IPS DF 4.7 (cell line): ENCODE measurements around the gene TXNDC2.

ENCODE experiments used
- DNase-seq: peaks from one replicate; pipeline ENCODE4 v3.0.0-alpha.2; 2013; ENCODE audit warnings: low spot score; ENCODE audit errors: extremely low read depth

Gene TXNDC2

DNA sequence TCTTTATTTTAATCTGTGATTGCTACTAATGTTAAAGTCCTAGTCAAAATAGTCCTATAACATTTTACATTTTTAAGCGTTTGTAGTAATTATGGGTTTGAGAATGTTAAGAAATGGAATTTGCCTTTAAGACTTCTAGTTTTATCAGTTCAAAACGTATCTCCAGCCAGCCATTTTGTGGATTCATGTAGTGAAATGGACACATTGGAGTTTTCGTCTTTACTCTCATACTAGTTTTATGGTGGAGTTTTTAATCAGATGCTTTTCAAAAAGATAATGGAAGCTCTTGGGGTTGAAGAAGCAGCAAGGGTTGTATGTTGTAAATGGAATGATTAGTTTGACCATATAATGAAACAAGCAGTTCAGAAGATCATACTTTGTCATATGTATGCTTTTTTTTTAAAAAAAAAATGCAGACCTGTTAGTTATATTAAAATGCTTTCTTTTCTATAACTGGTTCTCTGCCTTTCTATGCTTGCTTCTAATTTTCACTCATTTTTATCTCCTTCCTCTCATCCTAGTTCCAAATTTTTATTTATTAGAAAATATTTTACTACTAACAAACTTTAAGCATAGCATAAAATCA lies 44.6 kb downstream of the TXNDC2 start:
- no peak for DNase-seq

GRCh38 chr18:9931146-9931545 lies 45.4 kb downstream of the TXNDC2 start:
- no peak for DNase-seq

DNA sequence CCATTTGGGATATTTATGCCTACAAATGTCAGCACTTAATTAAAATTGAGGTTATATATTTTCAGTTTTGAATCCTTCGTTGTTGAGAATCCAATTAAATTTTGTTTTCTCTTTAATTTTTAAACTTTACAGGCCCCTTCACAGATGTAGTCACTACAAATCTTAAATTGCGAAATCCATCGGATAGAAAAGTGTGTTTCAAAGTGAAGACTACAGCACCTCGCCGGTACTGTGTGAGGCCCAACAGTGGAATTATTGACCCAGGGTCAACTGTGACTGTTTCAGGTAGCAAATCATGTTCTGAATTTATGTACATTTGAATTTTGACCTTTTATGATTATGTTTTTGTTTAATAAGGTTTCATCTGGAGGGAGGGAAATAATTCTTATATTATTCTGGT lies 45.9 kb downstream of the TXNDC2 start:
- no peak for DNase-seq

DNA sequence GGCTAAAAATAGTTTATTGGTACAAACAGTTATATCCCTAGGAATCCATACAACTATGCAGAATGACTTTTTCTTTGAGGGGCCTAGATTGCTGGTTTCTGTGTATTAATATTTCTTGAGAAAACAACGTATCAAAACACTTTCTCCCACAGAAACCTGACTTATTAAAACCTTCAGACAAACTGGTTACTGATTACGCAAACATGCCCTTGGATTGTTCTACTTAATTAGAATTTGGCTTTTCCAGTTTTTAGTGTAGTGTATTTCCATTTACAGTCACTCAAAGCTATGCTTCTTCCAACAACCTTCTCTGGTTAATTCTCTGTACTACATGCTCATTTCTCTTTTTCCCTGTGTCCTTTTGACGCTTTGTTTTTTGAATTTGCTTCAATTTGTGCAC lies 48.1 kb downstream of the TXNDC2 start:
- DNase-seq: no peak

- DNase-seq: no peak
These were observed 48.5 kb downstream of the TXNDC2 start for GRCh38 chr18:9934274-9934673.
